ENCODE measurements around the gene ABLIM2.
"Not testable (repeated sequence)": the region's sequence is repeated elsewhere in the genome, so short reads cannot be mapped to it uniquely, and the experiment has no call there.

The ABLIM2 gene

GRCh38 chr4:7950301-7951092 is 208.1 kb downstream of the ABLIM2 start:
- no peak for FAIRE-seq

GRCh38 chr4:7949759-7950158 is 208.9 kb downstream of the ABLIM2 start:
- FAIRE-seq, result no peak

GRCh38 chr4:7947927-7948326 is 210.7 kb downstream of the ABLIM2 start:
- FAIRE-seq, result no peak

DNA sequence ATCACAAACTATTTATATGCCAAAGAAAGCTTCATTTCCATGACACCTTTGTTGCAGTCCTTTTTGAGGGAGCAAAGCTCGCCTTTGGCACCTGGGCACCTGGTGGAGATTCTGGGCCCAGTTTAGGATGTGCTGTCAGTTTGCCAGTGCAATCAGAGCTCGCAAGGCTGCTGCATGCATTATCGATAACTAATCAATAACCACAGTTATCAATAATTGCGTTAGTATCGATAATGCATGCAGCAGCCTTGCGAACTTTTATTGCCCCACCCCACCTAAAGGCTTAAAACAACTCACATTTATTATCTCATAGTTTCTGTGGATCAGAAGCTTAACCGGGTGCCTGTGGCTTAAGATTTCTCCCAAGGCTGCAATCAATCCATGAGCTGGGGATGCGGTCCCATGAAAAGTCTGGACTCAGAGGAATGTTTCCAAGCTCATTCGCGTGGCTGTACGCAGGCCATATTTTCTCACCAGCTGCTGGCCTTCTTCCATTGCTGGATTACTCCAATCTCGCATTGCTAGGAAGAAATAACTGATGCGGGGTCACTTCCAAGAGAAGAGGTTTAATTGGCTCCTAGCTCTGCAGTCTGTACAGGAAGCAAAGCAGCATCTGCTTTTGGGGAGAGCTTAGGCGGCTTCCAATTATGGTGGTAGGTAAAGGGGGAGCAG is 212.8 kb downstream of the ABLIM2 start:
- FAIRE-seq, result no peak

DNA sequence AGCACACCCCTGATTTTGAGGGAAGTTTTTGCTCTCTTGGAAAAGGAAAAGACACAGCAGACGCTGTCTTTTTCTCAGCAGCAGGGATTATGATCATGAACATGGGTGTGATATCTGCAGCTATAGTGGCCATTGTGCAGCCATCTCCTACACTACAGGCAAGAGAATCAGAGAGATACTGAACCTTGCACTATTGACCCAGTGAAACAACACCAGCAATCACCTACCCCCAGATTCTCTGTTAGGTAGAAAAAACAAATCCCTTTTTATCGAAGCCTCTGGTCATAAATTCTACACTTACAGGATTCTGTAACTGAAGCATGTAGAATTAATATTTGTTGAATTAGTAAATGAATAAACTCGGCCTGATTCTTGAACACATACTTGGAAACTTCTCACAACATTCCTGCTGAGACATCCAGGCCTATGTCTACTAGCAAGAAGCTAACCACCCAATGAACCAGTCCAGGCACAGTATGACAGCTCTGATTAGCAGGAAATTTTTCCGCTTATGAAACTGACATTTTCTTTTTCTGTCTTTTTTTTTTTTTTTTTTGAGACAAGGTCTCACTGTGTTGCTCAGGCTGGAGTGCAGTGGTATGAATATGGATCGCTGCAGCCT is 213.9 kb downstream of the ABLIM2 start:
- no peak for FAIRE-seq

GRCh38 chr4:7943688-7944087 is 214.9 kb downstream of the ABLIM2 start:
- not testable (repeated sequence) for FAIRE-seq

- FAIRE-seq, result no peak
These were observed 215.4 kb downstream of the ABLIM2 start for GRCh38 chr4:7943211-7943610.

DNA sequence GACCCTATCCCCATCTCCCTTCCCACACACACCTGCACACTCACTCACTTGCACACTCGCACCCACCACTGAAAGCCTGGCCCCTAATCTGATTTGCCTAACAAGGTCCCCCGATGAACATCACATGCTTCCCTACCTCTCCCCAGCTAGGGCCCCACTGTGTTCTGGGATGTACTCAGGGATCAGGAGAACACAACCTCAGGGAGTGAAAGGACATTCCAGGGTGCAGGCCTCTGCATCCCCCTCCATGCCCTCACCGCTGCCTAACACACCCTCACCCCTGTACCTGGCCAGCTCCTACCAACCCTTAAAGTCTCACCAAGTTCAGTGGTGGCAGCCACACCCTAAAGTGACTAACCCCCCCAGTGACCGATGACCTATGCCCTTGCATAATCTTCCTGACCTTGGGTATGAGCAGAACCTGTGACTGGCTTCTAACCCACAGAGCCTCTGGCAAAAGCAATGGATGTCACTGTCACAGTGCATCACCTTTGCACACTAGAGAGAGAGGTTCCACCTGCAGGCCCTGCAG is 216.6 kb downstream of the ABLIM2 start:
- no peak for FAIRE-seq

- FAIRE-seq, result no peak
These were observed 217.3 kb downstream of the ABLIM2 start for GRCh38 chr4:7941111-7941964.

GRCh38 chr4:7939377-7940108 is 219.1 kb downstream of the ABLIM2 start, which contains the start of gene AFAP1:
AFAP1 (minus strand) TSS chr4:7939861; CDS start chr4:7872078, 67,783 bp downstream.
- FAIRE-seq, result no peak

DNA sequence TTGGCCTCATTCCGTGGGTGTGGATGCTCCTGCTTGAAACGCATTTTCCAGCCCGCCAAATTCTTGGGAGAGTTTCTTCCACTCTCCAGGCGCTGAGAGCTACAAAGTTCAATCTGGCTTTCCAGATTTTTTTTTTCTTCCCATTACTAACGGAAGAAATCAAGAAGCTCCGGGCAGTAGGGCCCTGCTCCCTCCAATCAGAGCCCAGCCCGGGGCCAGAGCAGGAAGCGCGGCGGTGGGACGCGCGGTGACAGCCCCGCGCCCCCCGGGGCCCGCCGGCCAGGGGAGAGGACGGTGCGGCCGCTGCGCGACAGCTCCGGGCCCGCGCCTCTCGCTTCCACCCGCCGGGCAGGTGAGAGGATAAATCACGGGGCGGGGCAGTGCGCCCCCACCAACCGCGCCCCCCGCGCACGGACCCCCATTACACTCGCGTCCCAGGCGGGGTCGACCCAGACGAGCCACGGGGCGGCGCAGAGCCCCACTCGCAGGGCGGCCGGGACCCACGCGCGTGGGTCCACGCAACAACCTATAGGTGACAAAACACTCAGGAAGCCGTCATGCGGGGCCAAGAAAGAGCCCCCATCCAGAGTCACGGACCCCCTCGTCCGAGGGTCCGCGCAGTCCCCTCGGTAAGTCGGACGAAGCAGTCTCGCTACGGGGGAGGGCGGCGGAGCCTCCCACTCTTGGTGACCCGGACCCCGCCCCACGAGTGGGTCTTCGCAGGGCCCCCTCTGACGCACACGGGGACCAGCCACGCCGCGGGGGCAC is 219.8 kb downstream of the ABLIM2 start:
- FAIRE-seq, result no peak

GRCh38 chr4:7938266-7938608 is 220.4 kb downstream of the ABLIM2 start:
- FAIRE-seq, result no peak

GRCh38 chr4:7937006-7937405 is 221.6 kb downstream of the ABLIM2 start:
- FAIRE-seq, result no peak

DNA sequence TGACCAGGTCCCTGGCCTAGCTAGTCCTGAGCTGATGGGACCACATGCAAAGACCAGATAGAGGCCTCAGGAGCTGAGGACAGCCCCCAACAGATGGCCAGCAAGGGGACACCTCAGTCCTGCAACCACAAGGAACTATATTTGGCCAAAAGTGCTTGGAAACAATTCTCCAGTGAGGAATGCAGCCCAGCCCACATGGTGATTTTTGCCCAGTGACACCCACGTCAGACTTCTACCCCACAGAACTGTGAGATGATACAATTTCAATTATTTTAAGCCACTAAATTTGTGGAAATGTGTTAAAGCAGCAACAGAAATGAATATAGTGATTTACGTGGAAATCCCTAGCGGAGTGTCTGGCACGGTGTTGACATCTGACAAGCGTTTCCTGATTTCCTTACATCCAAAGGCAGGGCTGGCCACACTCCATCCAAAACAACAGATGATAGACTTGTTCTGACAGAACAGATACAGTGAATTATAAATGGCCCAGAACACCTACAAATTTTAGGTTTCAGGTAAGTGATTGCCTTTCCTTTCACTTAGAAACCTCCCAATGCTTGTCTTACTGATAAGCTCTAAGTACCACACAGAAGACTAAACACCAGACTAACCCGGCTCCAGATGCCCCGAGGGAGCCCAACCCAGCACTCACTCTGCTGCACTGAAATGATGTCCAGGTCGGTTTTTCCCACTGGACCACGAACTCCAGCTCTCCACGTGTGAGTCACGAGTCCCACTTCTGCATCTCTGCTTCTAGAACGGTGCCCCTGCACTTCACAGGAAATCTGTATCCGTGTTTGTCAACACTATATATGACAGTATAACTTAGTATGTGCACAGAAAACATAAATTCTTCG is 224.7 kb downstream of the ABLIM2 start:
- no peak for FAIRE-seq

- no peak for FAIRE-seq
These were observed 226.3 kb downstream of the ABLIM2 start for GRCh38 chr4:7932287-7932686.

DNA sequence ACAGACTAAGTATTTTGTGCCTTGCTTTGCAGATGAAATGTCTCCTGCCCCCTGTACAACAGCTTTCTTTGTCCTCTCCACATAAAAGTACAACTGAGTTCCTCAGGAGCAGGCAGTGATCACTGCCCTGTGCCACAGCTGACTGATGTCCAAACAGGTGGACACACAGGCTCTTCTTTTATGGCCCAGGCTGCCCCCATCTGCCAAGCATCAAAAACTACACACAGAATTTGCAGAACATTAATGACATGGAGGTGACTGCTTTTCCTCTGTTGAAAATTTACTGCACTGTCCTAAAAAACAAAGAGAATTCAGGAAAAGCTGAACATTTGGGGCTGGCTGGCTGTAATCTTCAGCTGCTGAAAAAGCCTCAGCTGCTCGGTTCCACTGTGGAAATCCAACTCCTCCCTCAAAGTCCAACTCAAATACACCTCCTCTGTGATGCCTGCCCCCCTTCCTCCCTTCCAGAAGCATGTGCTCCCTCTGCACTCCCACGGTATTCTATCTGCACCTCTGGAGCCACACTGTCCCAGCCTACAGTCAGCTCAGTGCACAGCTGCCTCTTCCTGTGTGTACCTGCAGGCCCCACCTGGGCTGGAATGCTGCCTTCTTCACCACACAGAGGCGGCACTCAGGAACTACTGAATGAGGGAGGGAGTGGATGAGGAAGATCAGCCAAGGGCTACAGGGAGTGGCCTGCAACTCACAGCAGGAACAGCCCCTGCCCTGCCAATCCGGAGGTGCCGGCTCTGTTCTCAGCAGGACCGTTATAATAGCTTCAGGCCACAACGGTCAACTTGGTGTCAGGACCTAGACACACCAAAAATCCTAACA is 229.3 kb downstream of the ABLIM2 start:
- no peak for FAIRE-seq

DNA sequence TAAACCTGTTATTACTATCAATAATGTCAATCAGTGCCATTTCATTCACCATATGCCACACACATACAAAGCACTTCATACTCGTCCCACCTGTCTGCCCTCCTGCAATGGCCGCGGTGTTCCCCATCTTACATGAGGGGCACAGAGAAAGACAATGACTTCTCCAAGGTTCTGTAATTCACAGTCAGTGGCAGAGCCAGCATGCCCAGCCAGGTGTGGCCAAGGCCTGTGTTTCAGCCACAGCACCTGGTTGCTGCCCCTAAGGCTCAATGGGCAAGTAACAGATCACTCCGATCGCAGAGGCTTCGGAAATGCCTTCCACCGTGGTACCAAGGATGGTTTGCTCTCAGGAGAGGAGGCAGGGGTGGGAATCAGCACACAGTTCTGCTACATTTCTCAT is 229.9 kb downstream of the ABLIM2 start:
- no peak for FAIRE-seq

DNA sequence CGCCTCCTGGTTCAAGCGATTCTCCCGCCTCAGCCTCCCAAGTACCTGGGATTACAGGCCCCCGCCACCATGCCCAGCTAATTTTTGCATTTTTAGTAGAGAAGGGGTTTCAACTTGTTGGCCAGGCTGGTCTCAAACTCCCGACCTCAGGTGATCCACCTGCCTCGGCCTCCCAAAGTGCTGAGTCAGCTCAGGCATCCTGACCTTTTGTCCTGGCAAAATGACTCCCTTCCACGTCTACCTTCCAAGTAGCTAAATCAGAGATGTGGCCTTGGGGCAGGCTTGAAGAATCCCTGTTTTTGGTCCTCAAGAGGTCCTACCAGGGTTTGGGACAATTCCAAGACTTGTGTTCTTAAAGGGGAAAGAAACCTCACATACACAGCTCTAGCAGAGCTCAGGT is 231.8 kb downstream of the ABLIM2 start:
- no peak for FAIRE-seq

DNA sequence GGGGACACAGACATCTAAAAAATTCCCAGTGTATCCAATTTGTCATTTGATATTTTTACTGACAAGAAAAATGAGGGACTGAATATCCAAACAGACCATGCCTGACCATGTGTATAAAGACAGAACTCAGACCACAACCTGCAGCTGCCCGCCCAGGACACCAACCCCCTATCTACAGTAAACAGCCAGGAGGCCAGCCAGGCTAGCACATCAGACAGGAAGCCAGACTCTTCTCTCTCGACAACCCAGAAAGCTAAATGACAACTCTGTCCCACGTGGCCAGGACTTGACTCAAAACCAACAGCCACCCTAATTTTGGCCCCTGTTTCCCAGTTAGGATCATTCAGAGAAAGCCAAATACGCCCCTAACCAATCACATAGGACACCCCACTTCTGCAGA is 234.0 kb downstream of the ABLIM2 start:
- FAIRE-seq, result no peak

All from islet of Langerhans (tissue), 1 donor.